GM21381 (cell line): ENCODE data around the gene NUDT3.

ENCODE experiments used
- ATAC-seq: cut with Tn5 transposase; IDR thresholded peaks from one replicate; pipeline ENCODE4 v1.9.1; 2021; ENCODE audit warnings: mild to moderate bottlenecking, moderate library complexity; ENCODE audit not compliant: unreplicated experiment

The NUDT3 gene

GRCh38 chr6:34230653-34231371 is 161.7 kb downstream of the NUDT3 start:
- ATAC-seq: no peak

GRCh38 chr6:34229877-34230276 is 162.6 kb downstream of the NUDT3 start:
- no peak for ATAC-seq
